Naive thymus-derived CD8-positive, alpha-beta T cell (primary cell): ENCODE data around the gene EBI3. TPM values are rescaled to one million over a fixed set of nuclear protein-coding genes. Genes with fewer than 3 reads are reported as not detected.
"Not testable (repeated sequence)": the region's sequence is repeated elsewhere in the genome, so short reads cannot be mapped to it uniquely, and the experiment has no call there.

Experiments
- ATAC-seq, 2 donors: fragments of 150-1000 bp; cut with Tn5 transposase in 1 of 2; sonication (Bioruptor Pico), chemical (Tn5 transposase) in 1 of 2; 1 replicate in 1 of 2; 2 replicates in 1 of 2; pipeline ENCODE4 v1.10.0; 2021; ENCODE audit warnings: mild to moderate bottlenecking in 2 of 2, moderate library complexity in 2 of 2
- POLR2A ChIA-PET: fragments of 350-600 bp; sonication (Branson Sonifier 250); formaldehyde crosslinking; loops from one replicate; lab custom pipeline; 2021; ENCODE audit warnings: antibody characterized with exemption; lab: Charles Lee
- DNase-seq, 10 donors: peaks; one replicate each; pipeline versions ENCODE4 v3.0.0 to v3.0.0-alpha.2; 2020 to 2022
- H3K27ac Mint-ChIP-seq, 10 donors: one replicate each; pipeline ENCODE4 v1.8.0; 2020 to 2022; ENCODE audit warnings: mild to moderate bottlenecking in 10 of 10, mixed read lengths in 10 of 10, moderate library complexity in 4 of 10, inconsistent platforms in 1 of 10
- H3K27me3 Mint-ChIP-seq, 5 donors: one replicate each; pipeline ENCODE4 v1.8.0; 2021 to 2022; ENCODE audit warnings: mixed read lengths in 5 of 5
- H3K36me3 Mint-ChIP-seq, 3 donors: one replicate each; pipeline ENCODE4 v1.8.0; 2020 to 2022; ENCODE audit warnings: mixed read lengths in 3 of 3, mild to moderate bottlenecking in 2 of 3, inconsistent platforms in 1 of 3
- H3K4me1 Mint-ChIP-seq, 4 donors: one replicate each; pipeline ENCODE4 v1.8.0; 2021 to 2022; ENCODE audit warnings: mixed read lengths in 4 of 4
- H3K4me3 Mint-ChIP-seq, 10 donors: one replicate each; pipeline ENCODE4 v1.8.0; 2020 to 2022; ENCODE audit warnings: mild to moderate bottlenecking in 10 of 10, mixed read lengths in 10 of 10, moderate library complexity in 6 of 10, inconsistent platforms in 1 of 10
- H3K9me3 Mint-ChIP-seq, 9 donors: one replicate each; pipeline ENCODE4 v1.8.0; 2020 to 2022; ENCODE audit warnings: mixed read lengths in 9 of 9, mild to moderate bottlenecking in 3 of 9, inconsistent platforms in 1 of 9, moderate library complexity in 1 of 9
- polyA plus RNA-seq, 3 donors: library from polyadenylated mRNA; unstranded; fragments of 300-500 nt; fragmentation: Illumina TruSeq; gene quantifications; one replicate each; pipeline ENCODE4 v1.2.3, GENCODE V29; 2021
- total RNA-seq, 8 experiments: library from RNA in 2 of 8; stranded (reverse) in 2 of 8; gene quantifications; one replicate each; pipeline ENCODE4 v1.2.3 and lab custom pipeline; 2021 to 2026

The EBI3 gene
- total and polyA plus RNA-seq, 5 experiments from 2014 or later, result 0.36 to 0.47 TPM; not detected in 3

- H3K27ac Mint-ChIP-seq, H3K4me3 Mint-ChIP-seq, ATAC-seq, H3K4me1 Mint-ChIP-seq, H3K9me3 Mint-ChIP-seq, H3K36me3 Mint-ChIP-seq, DNase-seq: not testable (repeated sequence)
- H3K27me3 Mint-ChIP-seq, result peaks cover 5 to 28% (median 8%) of the 10 kb centered on the region in 5 donors
- POLR2A ChIA-PET, result interaction anchor here (1.7 kb wide), 1 partner anchor 16 kb away, joined by 3 read pairs; the partner anchor contains the start of gene YJU2
Observed at GRCh38 chr19:4231521-4231920, 2.2 kb downstream of the EBI3 start.

- DNase-seq, H3K27ac Mint-ChIP-seq, H3K4me1 Mint-ChIP-seq, ATAC-seq, H3K36me3 Mint-ChIP-seq, H3K4me3 Mint-ChIP-seq, H3K9me3 Mint-ChIP-seq: not testable (repeated sequence)
- POLR2A ChIA-PET, result interaction anchor here (0.7 to 1.7 kb wide), 4 partner anchors 15 to 754 kb away, joined by 3 to 4 read pairs (median 4); partner anchors contain the start of gene YJU2
- peaks cover 5 to 29% (median 8%) of the 10 kb centered on the region in 5 donors for H3K27me3 Mint-ChIP-seq
Observed at GRCh38 chr19:4232139-4232538, 2.8 kb downstream of the EBI3 start.

- Mint-ChIP-seq H3K4me3 (no peak overlapping the region), H3K4me1 (peaks cover 0 to 4% (median 3%) of the 10 kb centered on the region in 4 donors), H3K36me3 (no peaks in the 10 kb centered on the region), H3K27me3 (peaks cover 5 to 29% (median 8%) of the 10 kb centered on the region in 5 donors), H3K27ac (no peak overlapping the region), H3K9me3 (no peaks in the 10 kb centered on the region)
- ATAC-seq (no peak), DNase-seq (no peak)
- POLR2A ChIA-PET, result interaction anchor here (0.7 to 1.7 kb wide), 3 partner anchors 14 to 755 kb away, joined by 3 to 4 read pairs (median 3); partner anchors contain the start of gene YJU2
Observed at GRCh38 chr19:4232614-4233281, 3.4 kb downstream of the EBI3 start.

GRCh38 chr19:4233282-4233853 lies 4.0 kb downstream of the EBI3 start:
- Mint-ChIP-seq H3K27me3 (peaks cover 5 to 29% (median 8%) of the 10 kb centered on the region in 5 donors), H3K4me1 (peaks cover 0 to 4% (median 3%) of the 10 kb centered on the region in 4 donors), H3K36me3 (no peaks in the 10 kb centered on the region), H3K27ac (no peak overlapping the region), H3K4me3 (no peak overlapping the region), H3K9me3 (no peaks in the 10 kb centered on the region)
- DNase-seq (peak; percentile 42 to 76 (median 56)), ATAC-seq (peak; percentile 72 to 77)
- POLR2A ChIA-PET, result interaction anchor here (1.7 kb wide), 1 partner anchor 14 kb away, joined by 3 read pairs; the partner anchor contains the start of gene YJU2

GRCh38 chr19:4234142-4234861 lies 5.0 kb downstream of the EBI3 start:
- no peak for DNase-seq
- Mint-ChIP-seq H3K4me3 (no peak overlapping the region), H3K36me3 (no peaks in the 10 kb centered on the region), H3K27ac (peak overlapping the region in 1 of 10 donors; percentile 29), H3K4me1 (peaks cover 0 to 4% (median 3%) of the 10 kb centered on the region in 4 donors), H3K27me3 (peaks cover 5 to 32% (median 8%) of the 10 kb centered on the region in 5 donors), H3K9me3 (no peaks in the 10 kb centered on the region)
- no peak for ATAC-seq
- POLR2A ChIA-PET, result no interaction called here

- no peak overlapping the region for H3K4me3 Mint-ChIP-seq
- peaks cover 4 to 27% (median 5%) of the 10 kb centered on the region in 5 donors for H3K27me3 Mint-ChIP-seq
- no peaks in the 10 kb centered on the region for H3K36me3 Mint-ChIP-seq
- H3K9me3 Mint-ChIP-seq, result no peaks in the 10 kb centered on the region
- ATAC-seq (no peak), DNase-seq (no peak)
- no peak overlapping the region for H3K27ac Mint-ChIP-seq
- POLR2A ChIA-PET, result interaction anchor here (0.5 kb wide), 1 partner anchor 29 kb away, joined by 4 read pairs; no protein-coding TSS in a partner anchor
- peaks cover 0 to 2% (median under 1%) of the 10 kb centered on the region in 4 donors for H3K4me1 Mint-ChIP-seq
Observed at GRCh38 chr19:4234862-4235201, 5.5 kb downstream of the EBI3 start.

- H3K4me3 Mint-ChIP-seq, H3K27ac Mint-ChIP-seq, H3K4me1 Mint-ChIP-seq, H3K36me3 Mint-ChIP-seq, H3K9me3 Mint-ChIP-seq, POLR2A ChIA-PET, DNase-seq, ATAC-seq: not testable (repeated sequence)
- H3K27me3 Mint-ChIP-seq, result peaks cover 4 to 19% (median 5%) of the 10 kb centered on the region in 5 donors
Observed at GRCh38 chr19:4237510-4237909, 8.2 kb downstream of the EBI3 start.

- POLR2A ChIA-PET, result no interaction called here
- Mint-ChIP-seq H3K36me3 (no peaks in the 10 kb centered on the region), H3K4me1 (no peaks in the 10 kb centered on the region), H3K27me3 (peaks cover 0 to 12% (median 3%) of the 10 kb centered on the region in 5 donors), H3K9me3 (peaks cover 0 to 10% (median 5%) of the 10 kb centered on the region in 9 donors), H3K4me3 (no peak overlapping the region), H3K27ac (no peak overlapping the region)
- ATAC-seq (no peak), DNase-seq (no peak)
Observed at GRCh38 chr19:4238831-4239230, 9.5 kb downstream of the EBI3 start.

- DNase-seq, result no peak
- Mint-ChIP-seq H3K9me3 (peaks cover 0 to 10% (median 5%) of the 10 kb centered on the region in 9 donors), H3K4me3 (no peak overlapping the region), H3K27me3 (peaks cover 0 to 3% (median 1%) of the 10 kb centered on the region in 5 donors), H3K36me3 (no peaks in the 10 kb centered on the region), H3K4me1 (peaks cover 3 to 8% (median 6%) of the 10 kb centered on the region in 4 donors), H3K27ac (no peak overlapping the region)
- POLR2A ChIA-PET, result interaction anchor here (0.7 kb wide), 1 partner anchor 462 kb away, joined by 3 read pairs; no protein-coding TSS in a partner anchor
- no peak for ATAC-seq
Observed at GRCh38 chr19:4241824-4242430, 12.6 kb downstream of the EBI3 start.

GRCh38 chr19:4245938-4246337 lies 16.6 kb downstream of the EBI3 start:
- ATAC-seq, H3K9me3 Mint-ChIP-seq, DNase-seq, H3K27me3 Mint-ChIP-seq: not testable (repeated sequence)
- Mint-ChIP-seq H3K4me3 (peak overlapping the region in 5 of 10 donors; percentile 14 to 100 (median 95)), H3K4me1 (peaks cover 11 to 25% (median 20%) of the 10 kb centered on the region in 4 donors), H3K27ac (peak overlapping the region in 6 of 10 donors; percentile 36 to 99 (median 88)), H3K36me3 (peaks cover 8 to 22% (median 15%) of the 10 kb centered on the region in 3 donors)
- POLR2A ChIA-PET, result interaction anchor here (0.6 to 2.0 kb wide), 3 partner anchors 97 to 226 kb away, joined by 5 to 14 read pairs (median 14); partner anchors contain the start of genes HDGFL2 and MPND

GRCh38 chr19:4246767-4247593 lies 17.7 kb downstream of the EBI3 start, which contains the start of gene YJU2:
YJU2 (plus strand) TSS chr19:4247080; CDS start chr19:4247147, 67 bp downstream.
- ATAC-seq, result peak; percentile 91 to 94
- POLR2A ChIA-PET, result interaction anchor here (0.5 to 2.0 kb wide), 18 partner anchors 9 to 694 kb away, joined by 3 to 14 read pairs (median 4); partner anchors contain the start of genes DAPK3, EEF2, HDGFL2 and MPND
- H3K36me3 Mint-ChIP-seq, result peaks cover 8 to 32% (median 21%) of the 10 kb centered on the region in 3 donors

More at GRCh38 chr19:4246767-4247593, 17.7 kb downstream of the EBI3 start, which contains the start of gene YJU2:
- H3K9me3 Mint-ChIP-seq, result peaks cover 0 to 7% (median 2%) of the 10 kb centered on the region in 9 donors
- peaks cover 11 to 25% (median 20%) of the 10 kb centered on the region in 4 donors for H3K4me1 Mint-ChIP-seq
- peak; percentile 94 to 100 (median 99) for DNase-seq
- peak within 1 kb of the TSS; percentile 88 to 100 (median 97) for H3K4me3 Mint-ChIP-seq
- H3K27ac Mint-ChIP-seq, result peak within 1 kb of the TSS; percentile 95 to 100 (median 99)
- peaks cover 0 to 3% (median 0%) of the 10 kb centered on the region in 5 donors for H3K27me3 Mint-ChIP-seq
